Middle frontal gyrus (tissue), 1 donor: ENCODE data around the gene GNAI2.
"Not testable (repeated sequence)": the region's sequence is repeated elsewhere in the genome, so short reads cannot be mapped to it uniquely, and the experiment has no call there.

Experiments
- DNase-seq: peaks from one replicate; pipeline ENCODE4 v3.0.0-alpha.2; 2015; ENCODE audit warnings: low spot score; ENCODE audit errors: extremely low spot score

GNAI2 gene

DNA sequence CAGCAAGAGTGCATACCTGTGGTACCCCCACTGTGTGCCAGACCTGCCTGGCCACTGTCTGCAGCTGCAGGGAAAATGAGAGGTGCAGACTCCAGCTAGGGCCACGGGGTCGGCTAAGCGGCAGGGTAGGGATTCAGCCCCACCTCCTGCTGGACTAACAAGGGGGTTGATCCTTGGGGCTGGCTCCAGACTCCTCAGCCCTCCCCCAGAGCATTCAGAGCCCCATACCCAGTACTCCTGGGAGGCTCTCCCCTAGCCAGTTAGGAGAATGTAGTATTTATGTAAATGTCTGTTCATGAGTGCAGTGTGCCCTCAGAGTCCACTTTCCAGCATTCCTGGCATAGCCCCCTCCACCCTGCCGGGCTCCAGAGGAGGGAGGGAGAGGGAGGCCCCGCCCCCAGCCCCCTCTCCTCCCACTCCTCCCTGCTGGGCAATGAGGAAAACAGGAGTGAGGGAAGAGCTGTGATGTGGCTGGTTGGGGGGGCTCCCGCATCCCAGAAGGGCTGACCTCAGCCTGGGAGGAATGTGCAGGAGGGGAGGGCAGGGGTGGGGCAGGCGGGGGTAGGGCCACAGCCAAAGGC, 28.5 kb downstream of the GNAI2 start:
- DNase-seq = no peak

DNA sequence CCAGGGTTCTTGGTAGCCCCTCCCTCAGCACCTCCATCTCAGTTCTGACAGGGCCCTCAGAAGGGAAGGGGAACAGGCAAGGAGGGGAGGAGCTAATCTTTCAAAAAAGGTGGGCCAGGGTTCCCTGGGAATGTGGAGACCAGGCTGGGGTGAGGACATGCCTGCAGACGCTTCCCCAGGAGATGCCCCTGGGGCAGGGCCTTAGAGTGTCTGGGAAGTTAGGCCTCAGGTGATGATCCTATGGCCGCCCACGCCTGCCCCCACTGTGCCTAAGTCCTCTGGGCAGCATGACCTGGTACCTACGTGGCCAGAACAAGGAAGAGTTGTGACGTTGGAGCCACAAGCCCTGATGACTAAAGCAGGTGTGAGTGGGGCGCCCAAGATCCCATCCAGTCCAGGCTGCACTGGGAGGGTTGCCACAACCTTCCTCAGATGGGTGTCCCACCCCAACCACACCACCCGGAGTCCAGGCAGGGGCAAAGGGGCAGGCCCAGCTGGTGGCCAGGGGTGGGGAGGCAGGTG, 29.0 kb downstream of the GNAI2 start:
- no peak for DNase-seq

DNA sequence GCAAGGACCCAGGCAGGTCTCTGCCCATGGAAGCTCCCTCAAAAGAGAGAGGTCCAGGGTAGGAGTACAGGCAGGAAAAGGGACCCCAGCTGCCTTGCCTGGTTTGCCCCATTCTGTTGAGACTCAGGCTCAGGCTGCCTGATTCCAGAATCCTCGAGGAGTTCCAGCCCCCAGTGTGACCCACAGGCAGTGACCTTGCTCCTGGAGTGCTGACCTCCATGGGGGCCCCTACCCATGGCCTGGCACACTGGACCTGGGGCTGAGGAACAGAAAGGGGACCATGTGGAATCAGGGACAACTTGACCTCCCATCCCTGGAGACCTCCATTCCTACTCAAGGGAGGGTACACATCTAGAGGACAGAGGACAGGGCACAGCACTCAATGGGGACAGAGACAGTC, 29.6 kb downstream of the GNAI2 start:
- no peak for DNase-seq

DNA sequence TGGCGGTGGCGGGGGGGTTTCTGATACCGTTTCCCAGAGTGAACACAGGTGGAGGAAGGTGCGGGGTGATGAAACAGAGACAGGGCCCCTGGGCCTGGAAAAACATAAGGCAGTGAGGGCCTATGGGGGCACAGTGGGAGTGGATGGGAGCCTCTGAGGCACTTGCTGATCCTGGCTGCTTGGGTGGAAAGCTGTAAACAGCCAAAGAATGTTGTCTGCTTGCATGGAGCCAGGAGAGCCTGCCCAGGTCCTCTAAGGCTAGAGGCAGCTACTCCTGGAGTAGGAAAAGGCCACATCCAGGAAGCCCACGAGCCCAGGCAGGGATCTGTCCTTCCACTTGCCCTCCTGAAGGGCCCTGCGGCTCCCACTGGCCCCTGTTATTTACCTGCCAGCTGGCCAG, 30.0 kb downstream of the GNAI2 start:
- no peak for DNase-seq

DNA sequence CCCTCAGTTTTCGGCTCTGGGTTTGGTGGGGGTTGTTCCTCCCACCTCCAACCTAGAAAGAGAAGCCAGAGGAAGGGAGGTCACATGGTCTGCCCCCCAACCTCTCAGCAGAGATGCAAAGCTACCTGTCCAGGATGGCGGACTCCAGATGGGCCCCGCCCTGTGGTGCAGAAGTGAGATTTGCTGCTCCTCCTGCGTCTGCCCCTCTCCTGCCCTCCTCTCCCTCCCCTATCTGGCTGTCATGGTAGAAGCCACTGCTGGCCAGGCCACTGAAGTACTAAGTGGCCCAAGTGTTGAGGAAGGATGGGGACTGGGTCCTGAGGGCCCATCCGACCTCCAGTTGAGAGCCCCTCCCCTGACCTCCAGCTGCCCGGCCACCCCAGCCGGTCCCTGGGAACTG, 30.8 kb downstream of the GNAI2 start:
- no peak for DNase-seq

DNA sequence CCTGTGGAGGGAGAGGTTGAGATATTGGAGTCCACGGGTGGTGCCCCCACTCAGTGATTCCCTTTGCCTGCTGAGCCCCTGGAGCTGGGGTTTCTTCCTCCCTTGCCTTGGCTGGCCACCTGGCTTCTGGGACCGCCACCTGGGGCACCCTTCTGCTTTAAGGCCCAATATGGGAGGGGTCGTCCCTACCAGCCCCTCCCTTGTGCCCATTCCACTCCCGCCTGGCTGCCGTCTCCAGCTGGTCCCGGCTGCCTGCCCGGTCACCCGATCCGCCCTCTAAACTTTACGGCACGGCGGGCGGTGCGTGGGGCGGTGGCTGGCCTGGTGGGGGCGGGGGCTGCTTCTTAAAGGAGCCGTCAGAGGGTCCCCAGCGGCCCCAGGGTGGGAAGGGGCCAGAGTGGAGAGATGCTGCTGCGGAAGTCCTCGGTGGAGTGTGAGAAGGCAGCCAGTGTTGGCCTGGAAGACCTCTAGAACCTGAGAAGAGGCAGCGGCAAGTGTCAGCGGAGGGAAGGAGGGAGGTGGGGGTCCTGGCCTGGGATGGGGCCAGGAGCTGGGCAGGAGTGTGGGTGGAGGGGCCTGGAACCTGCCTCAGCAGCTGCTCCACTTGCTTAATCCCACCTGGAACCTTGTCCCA, 31.4 kb downstream of the GNAI2 start:
- no peak for DNase-seq

DNA sequence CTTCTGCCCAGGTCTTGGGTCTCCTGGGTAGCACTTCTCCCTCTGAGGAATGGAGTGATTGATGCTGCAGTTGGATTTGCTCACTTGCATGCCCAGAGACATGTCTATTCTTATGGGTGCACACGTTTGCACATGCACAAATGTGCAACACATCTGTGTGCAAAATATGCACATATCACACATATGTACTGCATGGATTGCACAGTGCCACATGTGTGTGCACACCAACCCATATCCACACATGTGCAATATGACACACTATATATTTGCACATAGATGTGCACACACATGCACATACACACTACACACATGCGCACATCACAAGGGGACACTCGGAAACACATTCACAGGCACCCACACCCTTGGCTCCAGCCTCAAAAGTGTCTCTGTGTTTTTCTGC, 32.3 kb downstream of the GNAI2 start:
- DNase-seq = no peak

DNA sequence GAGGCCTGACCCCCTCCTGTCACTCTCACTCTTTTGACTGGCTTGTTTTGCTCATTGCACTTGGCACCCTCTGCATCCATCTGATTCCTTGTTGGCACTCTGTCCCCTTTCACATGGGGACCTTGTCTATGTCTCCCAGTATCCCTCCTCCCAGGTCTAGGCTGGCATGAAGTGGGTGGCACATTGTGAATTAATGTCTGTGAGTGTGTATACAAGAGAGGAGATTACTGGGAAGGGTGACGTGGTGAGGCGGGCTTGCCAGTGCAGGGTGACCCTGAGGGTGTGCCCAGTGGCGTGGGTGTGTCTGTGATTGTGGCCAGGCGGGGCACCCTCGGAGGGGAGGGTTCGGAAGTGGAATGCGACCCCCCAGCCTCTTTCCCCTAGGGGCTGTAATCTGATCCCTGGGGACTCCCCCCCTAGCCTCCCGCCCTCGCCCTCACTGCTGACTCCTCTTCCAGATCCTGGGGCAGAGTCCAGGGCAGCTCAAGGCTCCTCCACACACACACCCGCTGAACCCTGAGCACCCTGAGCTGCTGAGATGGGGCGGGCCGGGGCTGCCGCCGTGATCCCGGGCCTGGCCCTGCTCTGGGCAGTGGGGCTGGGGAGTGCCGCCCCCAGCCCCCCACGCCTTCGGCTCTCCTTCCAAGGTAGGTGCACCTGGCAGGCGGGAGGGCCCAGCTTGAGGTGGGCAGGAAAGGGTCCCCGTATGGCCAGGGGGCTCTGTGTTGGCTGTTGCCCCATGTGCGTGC, 32.9 kb downstream of the GNAI2 start, which contains the start of gene SEMA3B:
Gene SEMA3B, plus strand, starts transcription at position 445 of the 749 bp plus-strand sequence. Its CDS starts 94 bp downstream, at position 539.
- DNase-seq = no peak

DNA sequence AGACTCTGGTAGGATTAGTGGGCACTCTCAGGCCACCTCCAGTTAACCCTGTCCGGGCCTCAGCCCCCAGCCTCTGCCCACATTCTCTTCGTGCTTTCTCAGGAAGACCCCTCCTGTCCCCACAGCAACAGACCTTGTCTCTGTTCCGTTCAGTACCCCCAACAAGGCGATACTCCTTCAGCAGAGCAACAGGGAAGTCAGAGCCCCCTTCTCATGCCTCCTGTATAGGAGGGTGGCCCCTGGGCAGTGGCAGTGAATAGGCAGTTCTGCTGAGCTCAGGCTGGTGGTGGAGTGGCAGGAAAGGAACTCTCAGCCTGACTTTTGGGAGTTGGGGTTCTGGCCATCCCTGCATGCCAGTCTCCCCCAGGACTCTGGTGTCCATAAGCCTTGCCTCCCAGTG, 33.5 kb downstream of the GNAI2 start:
- no peak for DNase-seq

DNA sequence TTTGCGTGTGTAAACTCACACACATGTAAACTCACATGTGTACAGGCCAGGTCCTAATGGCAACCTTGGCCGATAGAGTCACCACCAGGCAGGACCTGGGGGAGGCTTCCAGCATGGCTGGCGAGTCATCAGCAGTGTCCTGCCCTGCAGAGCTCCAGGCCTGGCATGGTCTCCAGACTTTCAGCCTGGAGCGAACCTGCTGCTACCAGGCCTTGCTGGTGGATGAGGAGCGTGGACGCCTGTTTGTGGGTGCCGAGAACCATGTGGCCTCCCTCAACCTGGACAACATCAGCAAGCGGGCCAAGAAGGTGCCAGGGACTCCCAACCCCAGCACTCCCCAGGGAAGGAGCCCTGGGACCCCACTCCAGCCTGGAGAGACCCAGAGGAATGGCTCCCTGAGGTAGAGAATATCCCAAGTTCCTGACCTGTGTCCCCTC, 34.0 kb downstream of the GNAI2 start:
- no peak for DNase-seq

DNA sequence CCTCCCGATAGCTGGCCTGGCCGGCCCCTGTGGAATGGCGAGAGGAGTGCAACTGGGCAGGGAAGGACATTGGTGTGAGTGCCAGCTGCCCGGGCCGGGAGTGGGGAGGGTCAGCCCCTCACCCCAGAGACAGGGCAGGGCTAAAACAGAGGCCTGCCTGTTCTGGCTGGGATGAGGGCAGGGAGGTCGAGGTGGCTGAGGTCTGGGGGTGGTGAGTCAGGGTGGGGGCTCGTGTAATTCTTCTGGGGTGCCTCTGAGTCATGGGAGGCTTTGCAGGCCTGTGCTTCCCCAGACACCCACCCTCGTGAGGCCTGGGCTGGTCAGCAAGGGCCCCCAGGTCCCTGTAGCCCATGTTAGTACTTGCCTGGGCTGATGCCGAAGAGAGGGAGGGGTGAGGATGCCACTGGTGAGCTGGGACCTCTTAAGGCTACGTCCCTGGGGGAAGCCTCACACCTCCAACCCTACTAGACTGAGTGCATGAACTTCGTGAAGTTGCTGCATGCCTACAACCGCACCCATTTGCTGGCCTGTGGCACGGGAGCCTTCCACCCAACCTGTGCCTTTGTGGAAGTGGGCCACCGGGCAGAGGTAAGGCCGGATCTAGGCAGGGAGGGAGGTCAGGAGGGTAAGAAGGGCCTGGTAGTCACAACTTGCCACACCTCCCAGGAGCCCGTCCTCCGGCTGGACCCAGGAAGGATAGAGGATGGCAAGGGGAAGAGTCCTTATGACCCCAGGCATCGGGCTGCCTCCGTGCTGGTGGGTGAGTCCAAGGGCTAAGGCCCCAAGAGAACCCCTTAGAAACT, 34.6 kb downstream of the GNAI2 start:
- DNase-seq = no peak

DNA sequence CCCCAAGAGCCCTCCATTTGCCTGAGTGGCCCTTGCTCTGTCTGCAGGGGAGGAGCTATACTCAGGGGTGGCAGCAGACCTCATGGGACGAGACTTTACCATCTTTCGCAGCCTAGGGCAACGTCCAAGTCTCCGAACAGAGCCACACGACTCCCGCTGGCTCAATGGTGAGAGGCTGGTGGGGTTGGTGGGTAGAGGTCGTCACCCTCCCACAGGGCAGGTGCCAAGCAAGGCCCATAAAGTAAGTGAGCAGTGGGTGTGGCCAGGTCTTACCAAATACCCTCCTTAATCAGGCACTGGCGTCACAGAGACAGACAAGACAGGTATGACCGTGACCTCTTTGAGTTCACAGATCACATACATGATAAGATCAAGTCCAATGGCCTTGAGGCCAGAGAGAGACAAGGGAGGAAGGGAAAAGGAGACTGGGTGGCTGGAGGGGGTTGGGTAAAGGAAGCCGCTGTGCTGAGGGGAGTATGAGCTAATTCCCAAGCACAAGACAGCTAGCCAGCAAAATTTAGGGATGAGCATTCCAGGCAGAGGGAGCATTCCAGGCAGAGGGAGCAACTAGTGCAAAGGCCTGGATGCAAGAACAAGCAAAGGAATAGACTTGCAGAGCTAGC, 35.4 kb downstream of the GNAI2 start:
- no peak for DNase-seq

DNA sequence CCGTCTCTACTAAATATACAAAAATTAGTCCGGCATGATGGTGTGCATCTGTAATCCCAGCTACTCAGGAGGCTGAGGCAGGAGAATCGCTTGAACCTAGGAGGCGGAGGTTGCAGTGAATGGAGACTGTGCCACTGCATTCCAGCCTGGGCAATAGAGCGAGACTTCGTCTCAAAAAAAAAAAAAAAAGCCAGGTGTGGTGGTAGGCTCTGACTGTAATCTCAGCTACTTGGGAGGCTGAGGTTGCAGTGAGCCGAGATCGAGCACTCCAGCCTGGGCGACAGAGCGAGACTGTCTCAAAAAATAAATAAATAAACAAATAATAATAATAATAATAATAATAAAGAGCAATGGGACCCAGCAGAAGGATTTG, 36.5 kb downstream of the GNAI2 start:
- DNase-seq = not testable (repeated sequence)

DNA sequence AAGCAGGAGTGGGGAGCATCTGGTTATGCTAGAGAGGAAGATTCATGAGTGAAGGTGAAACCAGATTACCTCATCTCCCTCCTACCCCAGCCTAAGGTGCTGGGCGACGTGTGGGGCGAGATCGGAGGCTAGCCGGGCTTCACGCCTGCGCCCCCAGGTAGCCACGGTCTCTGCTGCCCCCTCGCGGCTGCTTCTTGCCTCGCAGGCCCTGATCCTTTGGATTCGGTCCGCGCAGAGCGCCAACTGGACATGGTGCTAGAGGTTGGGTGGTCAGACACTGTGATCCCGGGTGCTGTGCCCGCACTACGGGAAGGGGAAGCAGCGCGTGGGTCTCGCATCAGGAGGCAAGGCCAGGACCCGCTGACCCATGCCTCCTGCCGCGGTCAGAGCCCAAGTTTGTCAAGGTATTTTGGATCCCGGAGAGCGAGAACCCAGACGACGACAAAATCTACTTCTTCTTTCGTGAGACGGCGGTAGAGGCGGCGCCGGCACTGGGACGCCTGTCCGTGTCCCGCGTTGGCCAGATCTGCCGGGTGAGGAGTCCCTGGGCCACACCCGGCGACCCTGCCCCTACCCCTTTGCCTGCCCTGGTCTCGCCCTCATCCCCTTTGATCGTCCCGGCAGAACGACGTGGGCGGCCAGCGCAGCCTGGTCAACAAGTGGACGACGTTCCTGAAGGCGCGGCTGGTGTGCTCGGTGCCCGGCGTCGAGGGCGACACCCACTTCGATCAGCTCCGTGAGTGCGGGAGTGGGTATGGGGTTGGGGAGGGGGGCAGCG, 37.1 kb downstream of the GNAI2 start:
- DNase-seq = peak; percentile 80

DNA sequence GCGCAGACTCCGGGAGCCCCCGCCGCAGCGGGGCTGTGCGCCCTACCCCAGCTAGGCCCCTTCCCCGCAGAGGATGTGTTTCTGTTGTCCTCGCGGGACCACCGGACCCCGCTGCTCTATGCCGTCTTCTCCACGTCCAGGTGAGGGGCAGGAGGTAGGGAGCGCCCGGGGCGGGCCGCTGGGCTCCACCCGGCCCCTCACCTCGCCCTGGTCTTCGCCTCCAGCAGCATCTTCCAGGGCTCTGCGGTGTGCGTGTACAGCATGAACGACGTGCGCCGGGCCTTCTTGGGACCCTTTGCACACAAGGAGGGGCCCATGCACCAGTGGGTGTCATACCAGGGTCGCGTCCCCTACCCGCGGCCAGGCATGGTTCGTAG, 37.7 kb downstream of the GNAI2 start:
- no peak for DNase-seq

DNA sequence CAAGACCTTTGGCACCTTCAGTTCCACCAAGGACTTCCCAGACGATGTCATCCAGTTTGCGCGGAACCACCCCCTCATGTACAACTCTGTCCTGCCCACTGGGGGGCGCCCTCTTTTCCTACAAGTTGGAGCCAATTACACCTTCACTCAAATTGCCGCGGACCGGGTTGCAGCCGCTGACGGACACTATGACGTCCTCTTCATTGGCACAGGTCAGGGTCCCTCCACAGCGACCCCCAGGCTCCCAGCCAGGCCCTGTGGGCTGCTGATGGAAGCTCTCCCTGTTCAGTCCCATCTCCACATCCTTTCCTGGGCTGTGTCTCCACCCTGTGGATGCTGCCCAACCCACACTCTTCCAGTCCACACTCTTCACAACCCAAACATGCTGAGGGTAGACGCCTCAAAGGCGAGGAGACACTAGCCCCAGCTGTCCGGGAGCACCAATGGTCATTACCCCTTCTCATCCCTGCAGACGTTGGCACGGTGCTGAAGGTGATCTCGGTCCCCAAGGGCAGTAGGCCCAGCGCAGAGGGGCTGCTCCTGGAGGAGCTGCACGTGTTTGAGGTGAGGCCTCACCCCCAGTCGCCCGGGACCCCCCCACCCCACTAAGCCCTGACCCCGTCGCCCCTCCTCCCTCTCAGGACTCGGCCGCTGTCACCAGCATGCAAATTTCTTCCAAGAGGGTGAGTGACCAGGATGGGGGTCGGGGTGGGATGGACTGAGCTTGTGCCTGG, 38.5 kb downstream of the GNAI2 start:
- no peak for DNase-seq

DNA sequence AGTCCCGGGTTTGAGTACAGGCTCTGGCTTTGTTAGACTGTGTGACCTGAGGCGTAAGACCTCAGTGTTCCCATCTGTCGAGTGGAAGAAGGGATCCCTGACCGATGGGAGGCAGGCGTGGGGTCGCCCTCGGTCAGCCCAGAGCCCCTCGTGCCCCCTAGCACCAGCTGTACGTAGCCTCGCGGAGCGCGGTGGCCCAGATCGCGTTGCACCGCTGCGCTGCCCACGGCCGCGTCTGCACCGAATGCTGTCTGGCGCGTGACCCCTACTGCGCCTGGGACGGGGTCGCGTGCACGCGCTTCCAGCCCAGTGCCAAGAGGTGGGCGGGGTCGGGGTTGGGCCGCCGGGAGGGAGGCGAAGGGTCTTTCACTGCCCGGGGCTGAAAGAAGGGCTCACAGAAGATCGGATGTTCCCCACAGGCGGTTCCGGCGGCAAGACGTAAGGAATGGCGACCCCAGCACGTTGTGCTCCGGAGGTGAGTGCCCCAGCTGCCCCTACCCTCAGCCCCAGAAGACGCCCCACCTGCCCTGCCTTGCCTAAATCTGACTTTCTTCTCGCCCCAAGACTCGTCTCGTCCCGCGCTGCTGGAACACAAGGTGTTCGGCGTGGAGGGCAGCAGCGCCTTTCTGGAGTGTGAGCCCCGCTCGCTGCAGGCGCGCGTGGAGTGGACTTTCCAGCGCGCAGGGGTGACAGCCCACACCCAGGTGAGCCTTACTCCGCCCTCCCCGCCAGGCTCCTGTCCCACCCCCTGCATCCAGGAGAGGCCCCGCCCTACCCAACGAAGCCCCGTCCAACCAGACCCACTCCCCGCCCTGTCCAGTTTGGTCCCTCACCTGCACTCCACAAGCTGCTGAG, 39.4 kb downstream of the GNAI2 start:
- no peak for DNase-seq

DNA sequence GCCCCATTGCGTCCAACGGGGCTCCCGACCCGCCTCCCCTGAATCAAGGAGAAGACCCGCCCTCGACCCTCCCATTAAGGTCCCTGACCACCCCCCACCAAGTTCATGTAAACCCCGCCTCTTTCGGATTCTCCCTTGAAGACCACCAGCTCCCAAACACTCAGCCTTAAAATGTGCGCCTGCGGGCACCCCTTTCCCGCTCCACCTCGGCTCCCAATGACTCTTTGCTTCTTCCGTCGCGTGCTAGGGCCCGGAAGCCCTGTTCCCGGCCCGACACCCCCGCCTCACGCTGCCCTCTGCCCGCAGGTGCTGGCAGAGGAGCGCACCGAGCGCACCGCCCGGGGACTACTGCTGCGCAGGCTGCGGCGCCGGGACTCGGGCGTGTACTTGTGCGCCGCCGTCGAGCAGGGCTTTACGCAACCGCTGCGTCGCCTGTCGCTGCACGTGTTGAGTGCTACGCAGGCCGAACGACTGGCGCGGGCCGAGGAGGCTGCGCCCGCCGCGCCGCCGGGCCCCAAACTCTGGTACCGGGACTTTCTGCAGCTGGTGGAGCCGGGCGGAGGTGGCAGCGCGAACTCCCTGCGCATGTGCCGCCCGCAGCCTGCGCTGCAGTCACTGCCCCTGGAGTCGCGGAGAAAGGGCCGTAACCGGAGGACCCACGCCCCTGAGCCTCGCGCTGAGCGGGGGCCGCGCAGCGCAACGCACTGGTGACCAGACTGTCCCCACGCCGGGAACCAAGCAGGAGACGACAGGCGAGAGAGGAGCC, 40.2 kb downstream of the GNAI2 start:
- no peak for DNase-seq
